ENCODE measurements around the gene AJAP1. TPM values are rescaled to one million over a fixed set of nuclear protein-coding genes. Genes with fewer than 3 reads are reported as not detected.

AJAP1 gene
- total and polyA plus RNA-seq, 10 of the 15 experiments (the other 5 are each of a cell fraction or from before 2014, with no cell fraction given): not detected

DNA sequence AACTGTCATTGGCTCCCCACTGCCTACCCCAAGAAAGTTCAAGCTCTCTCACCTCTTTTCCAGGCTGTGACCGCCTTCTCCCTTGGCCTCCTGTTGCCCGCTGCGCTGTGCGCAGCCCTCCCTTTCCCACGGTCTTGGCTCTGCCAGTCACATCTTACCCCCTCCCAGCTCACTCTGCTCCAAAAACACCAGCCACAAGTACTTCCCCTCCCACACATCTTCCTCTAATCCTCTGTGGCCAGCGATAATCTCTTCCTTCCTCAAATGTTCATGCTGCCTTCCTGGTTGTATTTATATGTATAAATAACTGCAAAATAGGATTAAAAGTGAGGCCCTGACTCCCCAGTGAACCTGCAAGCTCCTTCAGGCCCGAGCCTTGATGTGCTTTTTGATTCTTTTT is 81.8 kb downstream of the AJAP1 start (continued):
- TF ChIP-seq PRDM15 (CRISPR knock-in tag; IDR thresholded peaks at IDR 0.05): no peak
- TF ChIP-seq CBFB (IDR thresholded peaks at IDR 0.05; ENCODE audit: low read depth): no peak

GRCh38 chr1:4741876-4742423 is 87.5 kb downstream of the AJAP1 start:
- FAIRE-seq (no peak), ATAC-seq (no peak), DNase-seq (ENCODE audit: low read depth, low spot score) (no peak)
- intact Hi-C loops (cut with micrococcal nuclease; ENCODE audit: unreplicated experiment): no loop called here
- H2AFZ ChIP-seq (ENCODE audit: control insufficient read depth, low read depth, low read length): no peak overlapping the region
- H3K36me3 ChIP-seq (ENCODE audit: control insufficient read depth in 2 of 2, insufficient read depth in 2 of 2, low read length in 1 of 2): no peaks in the 10 kb centered on the region
- H3K4me3 ChIP-seq: no peak overlapping the region
- no peak overlapping the region for H3K9ac ChIP-seq (ENCODE audit: control insufficient read depth, insufficient read depth, low read length)
- in situ Hi-C loops (cut with MboI): no loop called here
- CTCF ChIA-PET: no interaction called here
- SMC1A ChIA-PET (ENCODE audit: uncharacterized antibody, unreplicated experiment): no interaction called here
- no peaks in the 10 kb centered on the region; the same call in 2 of the 3 replicates for H3K9me3 ChIP-seq (replicated peaks; ENCODE audit: control insufficient read depth, insufficient read depth, low read length)
- no peaks in the 10 kb centered on the region for H3K27me3 ChIP-seq (replicated peaks in 1 of 2; ENCODE audit: control insufficient read depth in 2 of 2, insufficient read depth in 2 of 2, low read length in 1 of 2)
- H4K20me1 ChIP-seq (ENCODE audit: control insufficient read depth, insufficient read depth): no peaks in the 10 kb centered on the region; the same call in 1 of the 2 replicates
- no peaks in the 10 kb centered on the region for H3K79me2 ChIP-seq (ENCODE audit: control insufficient read depth, insufficient read depth, low read length)
- no peak for TF ChIP-seq CREM (IDR thresholded peaks at IDR 0.05; ENCODE audit: low read depth)
- TF ChIP-seq MEF2B (IDR thresholded peaks at IDR 0.05; ENCODE audit: partially characterized antibody, poor library complexity, severe bottlenecking): no peak
- TF ChIP-seq, protein P1, sequence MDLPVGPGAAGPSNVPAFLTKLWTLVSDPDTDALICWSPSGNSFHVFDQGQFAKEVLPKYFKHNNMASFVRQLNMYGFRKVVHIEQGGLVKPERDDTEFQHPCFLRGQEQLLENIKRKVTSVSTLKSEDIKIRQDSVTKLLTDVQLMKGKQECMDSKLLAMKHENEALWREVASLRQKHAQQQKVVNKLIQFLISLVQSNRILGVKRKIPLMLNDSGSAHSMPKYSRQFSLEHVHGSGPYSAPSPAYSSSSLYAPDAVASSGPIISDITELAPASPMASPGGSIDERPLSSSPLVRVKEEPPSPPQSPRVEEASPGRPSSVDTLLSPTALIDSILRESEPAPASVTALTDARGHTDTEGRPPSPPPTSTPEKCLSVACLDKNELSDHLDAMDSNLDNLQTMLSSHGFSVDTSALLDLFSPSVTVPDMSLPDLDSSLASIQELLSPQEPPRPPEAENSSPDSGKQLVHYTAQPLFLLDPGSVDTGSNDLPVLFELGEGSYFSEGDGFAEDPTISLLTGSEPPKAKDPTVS (IDR thresholded peaks at IDR 0.05; ENCODE audit: low read depth, low read length): no peak
- TF ChIP-seq KAT2A (conservative IDR thresholded peaks at IDR 0.05; ENCODE audit: control insufficient read depth, low read depth, low read length): no peak
- TF ChIP-seq, protein P2, sequence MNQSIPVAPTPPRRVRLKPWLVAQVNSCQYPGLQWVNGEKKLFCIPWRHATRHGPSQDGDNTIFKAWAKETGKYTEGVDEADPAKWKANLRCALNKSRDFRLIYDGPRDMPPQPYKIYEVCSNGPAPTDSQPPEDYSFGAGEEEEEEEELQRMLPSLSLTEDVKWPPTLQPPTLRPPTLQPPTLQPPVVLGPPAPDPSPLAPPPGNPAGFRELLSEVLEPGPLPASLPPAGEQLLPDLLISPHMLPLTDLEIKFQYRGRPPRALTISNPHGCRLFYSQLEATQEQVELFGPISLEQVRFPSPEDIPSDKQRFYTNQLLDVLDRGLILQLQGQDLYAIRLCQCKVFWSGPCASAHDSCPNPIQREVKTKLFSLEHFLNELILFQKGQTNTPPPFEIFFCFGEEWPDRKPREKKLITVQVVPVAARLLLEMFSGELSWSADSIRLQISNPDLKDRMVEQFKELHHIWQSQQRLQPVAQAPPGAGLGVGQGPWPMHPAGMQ (IDR thresholded peaks at IDR 0.05; ENCODE audit: borderline replicate concordance): no peak
- BruUV-seq (replicated peaks): no TSS peak
- WGBS (ENCODE audit: insufficient coverage, insufficient replicate concordance, low lambda C conversion rate, missing lambda C conversion rate): 46% methylated on average over 8 of the region's 8 CpGs
- H3K4me1 ChIP-seq (ENCODE audit: control insufficient read depth, insufficient read depth, low read length): no peaks in the 10 kb centered on the region
- H3K4me2 ChIP-seq (ENCODE audit: control insufficient read depth, insufficient read depth): no peak overlapping the region
- RAD21 ChIA-PET (ENCODE audit: unreplicated experiment): no interaction called here
- no peak overlapping the region for H3K27ac ChIP-seq (ENCODE audit: control insufficient read depth, insufficient read depth)
- POLR2A ChIA-PET: no interaction called here
